GM23338 (cell line): ENCODE results near the gene MIDN. TPM values are rescaled to one million over a fixed set of nuclear protein-coding genes. Genes with fewer than 3 reads are reported as not detected.

Source experiments
- ATAC-seq: fragments of 200-7000 bp; cut with Tn5 transposase; 3 replicates; pipeline ENCODE4 v1.9.1; 2020
- DNase-seq: peaks from one replicate; pipeline ENCODE4 v3.0.0-alpha.2; 2015; ENCODE audit warnings: low spot score
- H2AFZ ChIP-seq: fragments of 200-600 bp; sonication (generic); 2 replicates; pipeline ENCODE4 v1.8.0; 2016; ENCODE audit warnings: antibody characterized with exemption, mild to moderate bottlenecking, moderate library complexity
- H3F3A ChIP-seq: fragments of 200-600 bp; sonication (generic); replicated peaks from 2 replicates; pipeline ENCODE4 v1.8.0; 2017; ENCODE audit warnings: antibody characterized with exemption, mixed run types, low read depth
- H3K27ac ChIP-seq: fragments of 200-600 bp; sonication (generic); 2 replicates; pipeline ENCODE4 v1.6.1; 2016; ENCODE audit warnings: low read depth
- H3K27me3 ChIP-seq: fragments of 200-600 bp; sonication (generic); 2 replicates; pipeline ENCODE4 v1.8.0; 2016; ENCODE audit warnings: mild to moderate bottlenecking, mixed run types, moderate library complexity; ENCODE audit not compliant: insufficient read depth
- H3K36me3 ChIP-seq: fragments of 200-600 bp; sonication (generic); 2 replicates; pipeline ENCODE4 v1.8.0; 2016; ENCODE audit warnings: mild to moderate bottlenecking; ENCODE audit not compliant: insufficient read depth
- H3K4me1 ChIP-seq: fragments of 200-600 bp; sonication (generic); 2 replicates; pipeline ENCODE4 v1.8.0; 2016; ENCODE audit warnings: mild to moderate bottlenecking, moderate library complexity; ENCODE audit not compliant: insufficient read depth
- H3K4me2 ChIP-seq: fragments of 200-600 bp; sonication (generic); 2 replicates; pipeline ENCODE4 v1.7.1; 2017; ENCODE audit warnings: mixed run types
- H3K4me3 ChIP-seq: fragments of 200-600 bp; sonication (generic); 2 replicates; pipeline ENCODE4 v1.6.1; 2016; ENCODE audit warnings: mixed run types
- H3K79me2 ChIP-seq: fragments of 200-600 bp; sonication (generic); replicated peaks from 2 replicates; pipeline ENCODE4 v1.8.0; 2017; ENCODE audit warnings: mild to moderate bottlenecking; ENCODE audit not compliant: insufficient read depth
- H3K9me2 ChIP-seq: fragments of 200-600 bp; sonication (generic); 2 replicates; pipeline ENCODE4 v1.8.0; 2017; ENCODE audit not compliant: insufficient read depth
- H4K20me1 ChIP-seq: fragments of 200-600 bp; sonication (generic); replicated peaks from 2 replicates; pipeline ENCODE4 v1.8.0; 2017; ENCODE audit warnings: mild to moderate bottlenecking; ENCODE audit not compliant: insufficient read depth
- H3K27ac Mint-ChIP-seq: 2 replicates; pipeline ENCODE4 v1.8.0; 2020; ENCODE audit warnings: inconsistent platforms, mild to moderate bottlenecking, moderate library complexity, mixed read lengths
- H3K27me3 Mint-ChIP-seq: 3 replicates; pipeline ENCODE4 v1.8.0; 2022; ENCODE audit warnings: low read depth, mild to moderate bottlenecking, moderate library complexity, mixed read lengths, inconsistent platforms; ENCODE audit not compliant: insufficient read depth, poor library complexity
- H3K36me3 Mint-ChIP-seq: 3 replicates; pipeline ENCODE4 v1.8.0; 2021; ENCODE audit warnings: low read depth, mild to moderate bottlenecking, inconsistent platforms, moderate library complexity, mixed read lengths
- H3K4me1 Mint-ChIP-seq: 3 replicates; pipeline ENCODE4 v1.8.0; 2020; ENCODE audit warnings: mild to moderate bottlenecking, inconsistent platforms, mixed read lengths
- H3K4me3 Mint-ChIP-seq: 3 replicates; pipeline ENCODE4 v1.8.0; 2021; ENCODE audit warnings: moderate library complexity, mild to moderate bottlenecking, inconsistent platforms, mixed read lengths
- H3K9me3 Mint-ChIP-seq: 3 replicates; pipeline ENCODE4 v1.8.0; 2020; ENCODE audit warnings: moderate library complexity, mild to moderate bottlenecking, inconsistent platforms, mixed read lengths
- CREB1 ChIP-seq: fragments of 250-450 bp; sonication (Bioruptor Pico); IDR thresholded peaks from 2 replicates; pipeline ENCODE4 v1.5.0; 2020; ENCODE audit warnings: low read depth, mild to moderate bottlenecking, moderate library complexity
- EZH2 ChIP-seq: fragments of 200-600 bp; sonication (generic); IDR thresholded peaks from one replicate; pipeline ENCODE4 v1.8.0; 2017; ENCODE audit warnings: antibody characterized with exemption, mild to moderate bottlenecking, low read depth; ENCODE audit not compliant: unreplicated experiment
- EZH2phosphoT487 ChIP-seq: fragments of 200-600 bp; sonication (generic); IDR thresholded peaks from one replicate; pipeline ENCODE4 v1.8.1; 2018; ENCODE audit warnings: antibody characterized with exemption; ENCODE audit not compliant: unreplicated experiment
- JUNB ChIP-seq: IDR thresholded peaks from one replicate; pipeline ENCODE4 v1.6.1; 2016; ENCODE audit warnings: antibody characterized with exemption; ENCODE audit not compliant: unreplicated experiment
- NANOG ChIP-seq: IDR thresholded peaks from 2 replicates; pipeline ENCODE4 v1.6.1; 2016; ENCODE audit warnings: antibody characterized with exemption, borderline replicate concordance
- POLR2AphosphoS5 ChIP-seq: IDR thresholded peaks from 2 replicates; pipeline ENCODE4 v1.6.1; 2016; ENCODE audit warnings: antibody characterized with exemption, low read depth
- STAT1 ChIP-seq: IDR thresholded peaks from one replicate; pipeline ENCODE4 v1.6.1; 2016; ENCODE audit warnings: antibody characterized with exemption; ENCODE audit not compliant: unreplicated experiment
- ZNF114 ChIP-seq: fragments of 250-450 bp; sonication (Bioruptor Pico); IDR thresholded peaks from 2 replicates; pipeline ENCODE4 v1.5.0; 2020; ENCODE audit warnings: mild to moderate bottlenecking, moderate library complexity
- ZNF331 ChIP-seq: fragments of 250-450 bp; sonication (Bioruptor Pico); IDR thresholded peaks from 2 replicates; pipeline ENCODE4 v1.5.0; 2020; ENCODE audit warnings: low read depth, mild to moderate bottlenecking, moderate library complexity
- polyA plus RNA-seq: library from polyadenylated mRNA; unstranded; fragments of >200 nt; fragmentation: Nextera tagmentation; extraction: Ambion mirVana; gene quantifications from 2 replicates; pipeline ENCODE4 v1.2.1, GENCODE V29; 2016
- total RNA-seq: library from RNA; depleted of rRNA; stranded (reverse); fragments of >200 nt; shearing (Covaris generic); gene quantifications from 2 replicates; pipeline ENCODE4 v1.2.3, GENCODE V29; 2014
- TF ChIP-seq, protein P1 (sequence below): IDR thresholded peaks from one replicate; pipeline ENCODE4 v1.6.1; 2018; ENCODE audit warnings: antibody characterized with exemption; ENCODE audit not compliant: unreplicated experiment

The MIDN gene
- total and polyA plus RNA-seq, 2 experiments from 2014 or later: 28.6 to 113 TPM

DNA sequence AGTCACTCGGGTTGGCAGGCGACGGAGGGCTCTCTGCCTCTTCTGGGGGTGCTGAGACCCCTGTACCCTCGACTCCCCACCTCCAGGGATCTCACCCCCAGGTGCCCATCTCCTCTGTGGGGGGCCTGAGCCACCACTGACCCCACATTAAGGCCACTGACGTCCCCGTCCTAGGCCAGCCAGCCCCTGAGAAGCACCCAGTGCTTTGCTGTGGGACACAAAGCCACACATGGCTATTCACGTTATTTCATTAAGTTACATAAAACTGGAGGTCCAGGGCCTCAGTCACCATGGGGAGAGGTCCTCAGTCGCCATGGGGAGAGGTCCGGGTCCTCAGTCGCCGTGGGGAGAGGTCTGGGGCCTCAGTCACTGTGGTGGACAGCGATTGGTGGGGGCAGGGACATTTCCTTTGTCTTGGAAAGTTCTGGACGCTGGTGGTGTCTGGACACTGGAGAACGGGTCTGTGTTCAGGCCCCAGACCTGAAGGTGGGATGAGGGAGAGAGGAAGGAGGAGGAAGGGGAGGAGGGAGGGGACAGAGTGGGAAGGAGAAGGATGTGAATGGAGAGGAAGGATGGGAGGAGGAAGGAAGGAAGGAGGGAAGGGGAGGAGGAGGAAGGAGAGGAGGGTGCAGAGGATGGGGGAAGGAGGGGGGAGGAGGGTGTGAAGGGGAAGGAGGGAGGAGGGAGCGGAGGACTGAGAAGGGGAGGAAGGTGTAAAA is 33.3 kb downstream of the MIDN start:
- H4K20me1 ChIP-seq: no peaks in the 10 kb centered on the region
- Mint-ChIP-seq H3K36me3 (peaks cover 10% of the 10 kb centered on the region; the same call in 2 of the 3 replicates), H3K27ac (no peak overlapping the region), H3K9me3 (no peaks in the 10 kb centered on the region; the same call in 2 of the 3 replicates), H3K4me1 (peaks cover 20% of the 10 kb centered on the region), H3K27me3 (peaks cover 26% of the 10 kb centered on the region), H3K4me3 (no peak overlapping the region; the same call in 2 of the 3 replicates)
- H3K4me2 ChIP-seq: no peak overlapping the region
- peaks cover 22% of the 10 kb centered on the region for H3K27me3 ChIP-seq
- DNase-seq (no peak), ATAC-seq (no peak)
- TF ChIP-seq NANOG (no peak), STAT1 (no peak), EZH2 (no peak), CREB1 (CRISPR knock-in tag) (no peak), EZH2phosphoT487 (no peak), ZNF331 (CRISPR knock-in tag) (no peak)
- TF ChIP-seq, protein P1, sequence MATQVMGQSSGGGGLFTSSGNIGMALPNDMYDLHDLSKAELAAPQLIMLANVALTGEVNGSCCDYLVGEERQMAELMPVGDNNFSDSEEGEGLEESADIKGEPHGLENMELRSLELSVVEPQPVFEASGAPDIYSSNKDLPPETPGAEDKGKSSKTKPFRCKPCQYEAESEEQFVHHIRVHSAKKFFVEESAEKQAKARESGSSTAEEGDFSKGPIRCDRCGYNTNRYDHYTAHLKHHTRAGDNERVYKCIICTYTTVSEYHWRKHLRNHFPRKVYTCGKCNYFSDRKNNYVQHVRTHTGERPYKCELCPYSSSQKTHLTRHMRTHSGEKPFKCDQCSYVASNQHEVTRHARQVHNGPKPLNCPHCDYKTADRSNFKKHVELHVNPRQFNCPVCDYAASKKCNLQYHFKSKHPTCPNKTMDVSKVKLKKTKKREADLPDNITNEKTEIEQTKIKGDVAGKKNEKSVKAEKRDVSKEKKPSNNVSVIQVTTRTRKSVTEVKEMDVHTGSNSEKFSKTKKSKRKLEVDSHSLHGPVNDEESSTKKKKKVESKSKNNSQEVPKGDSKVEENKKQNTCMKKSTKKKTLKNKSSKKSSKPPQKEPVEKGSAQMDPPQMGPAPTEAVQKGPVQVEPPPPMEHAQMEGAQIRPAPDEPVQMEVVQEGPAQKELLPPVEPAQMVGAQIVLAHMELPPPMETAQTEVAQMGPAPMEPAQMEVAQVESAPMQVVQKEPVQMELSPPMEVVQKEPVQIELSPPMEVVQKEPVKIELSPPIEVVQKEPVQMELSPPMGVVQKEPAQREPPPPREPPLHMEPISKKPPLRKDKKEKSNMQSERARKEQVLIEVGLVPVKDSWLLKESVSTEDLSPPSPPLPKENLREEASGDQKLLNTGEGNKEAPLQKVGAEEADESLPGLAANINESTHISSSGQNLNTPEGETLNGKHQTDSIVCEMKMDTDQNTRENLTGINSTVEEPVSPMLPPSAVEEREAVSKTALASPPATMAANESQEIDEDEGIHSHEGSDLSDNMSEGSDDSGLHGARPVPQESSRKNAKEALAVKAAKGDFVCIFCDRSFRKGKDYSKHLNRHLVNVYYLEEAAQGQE: no peak
- H3K4me1 ChIP-seq: 0 out of 2 replicates have a peak, but pooled peaks cover 1% of the 10 kb centered on the region
- no peaks in the 10 kb centered on the region for H3K36me3 ChIP-seq
- peaks cover 27% of the 10 kb centered on the region for H3F3A ChIP-seq
- no peak overlapping the region for H2AFZ ChIP-seq
- H3K27ac ChIP-seq: no peak overlapping the region
- H3K79me2 ChIP-seq: no peaks in the 10 kb centered on the region
- no peaks in the 10 kb centered on the region for H3K9me2 ChIP-seq
- H3K4me3 ChIP-seq: no peak overlapping the region

DNA sequence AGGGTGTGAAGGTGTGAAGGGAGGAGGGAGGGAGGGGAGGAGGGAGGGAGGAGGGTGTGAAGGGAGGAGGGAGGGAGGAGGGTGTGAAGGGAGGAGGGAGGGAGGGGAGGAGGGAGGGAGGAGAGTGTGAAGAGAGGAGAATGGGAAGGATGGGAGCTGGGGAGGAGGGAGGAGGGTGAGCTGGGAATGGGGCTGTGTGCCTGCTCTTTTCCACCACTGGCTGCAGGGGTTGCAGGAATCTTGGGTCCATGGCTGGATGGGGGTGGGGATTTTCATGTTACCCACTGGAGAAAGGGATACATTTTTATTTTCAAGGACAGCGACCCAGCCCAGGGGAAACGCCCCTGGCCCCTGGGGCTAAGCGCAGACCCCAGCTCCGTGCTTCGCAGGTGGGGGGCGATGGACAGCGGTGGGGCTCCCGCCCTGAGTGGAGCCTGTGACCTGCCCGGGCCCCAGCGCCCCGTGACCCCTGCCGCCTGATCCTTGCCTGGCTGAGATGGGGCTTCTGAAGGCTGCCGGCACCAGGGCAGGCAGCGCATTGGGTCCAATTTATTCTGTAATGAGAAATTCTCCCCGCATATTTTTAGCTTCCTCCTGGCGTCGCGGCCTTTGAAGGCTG is 34.3 kb downstream of the MIDN start:
- H3K4me3 ChIP-seq: no peak overlapping the region
- peaks cover 26% of the 10 kb centered on the region for H3K27me3 ChIP-seq
- H4K20me1 ChIP-seq: no peaks in the 10 kb centered on the region
- Mint-ChIP-seq H3K27me3 (peaks cover 24% of the 10 kb centered on the region), H3K36me3 (peaks cover 7% of the 10 kb centered on the region; the same call in 2 of the 3 replicates), H3K27ac (no peak overlapping the region), H3K9me3 (no peaks in the 10 kb centered on the region; the same call in 2 of the 3 replicates), H3K4me1 (peaks cover 18% of the 10 kb centered on the region), H3K4me3 (no peak overlapping the region)
- no peak overlapping the region for H3K27ac ChIP-seq
- no peak overlapping the region for H2AFZ ChIP-seq
- H3K9me2 ChIP-seq: no peaks in the 10 kb centered on the region
- no peaks in the 10 kb centered on the region for H3K4me1 ChIP-seq
- no peaks in the 10 kb centered on the region for H3K36me3 ChIP-seq
- no peaks in the 10 kb centered on the region for H3K79me2 ChIP-seq
- ATAC-seq: no peak
- no peak for DNase-seq
- H3F3A ChIP-seq: peaks cover 27% of the 10 kb centered on the region
- H3K4me2 ChIP-seq: no peak overlapping the region
- TF ChIP-seq ZNF114 (CRISPR knock-in tag) (no peak), POLR2AphosphoS5 (no peak), EZH2phosphoT487 (no peak), CREB1 (CRISPR knock-in tag) (no peak), STAT1 (no peak), EZH2 (no peak), ZNF331 (CRISPR knock-in tag) (no peak), JUNB (no peak)
- TF ChIP-seq, protein P1: no peak
